Endodermal cell (in vitro differentiated cells): ENCODE data around the gene CD80. TPM values are rescaled to one million over a fixed set of nuclear protein-coding genes. Genes with fewer than 3 reads are reported as not detected.

Experiments used
- DNase-seq: peaks from one replicate; pipeline ENCODE4 v3.0.0-alpha.2; 2017
- H3K27ac ChIP-seq: 2 replicates; pipeline ENCODE4 v1.5.1; 2013; ENCODE audit warnings: mild to moderate bottlenecking, low read depth, low read length, moderate library complexity
- H3K27me3 ChIP-seq: 2 replicates; pipeline ENCODE4 v1.6.1; 2013; ENCODE audit warnings: mild to moderate bottlenecking, low read length, moderate library complexity; ENCODE audit not compliant: insufficient read depth, control insufficient read depth, poor library complexity, severe bottlenecking
- H3K36me3 ChIP-seq: 2 replicates; pipeline ENCODE4 v1.7.0; 2013; ENCODE audit warnings: mild to moderate bottlenecking, low read length, moderate library complexity; ENCODE audit not compliant: control insufficient read depth, insufficient read depth
- H3K4me1 ChIP-seq: one replicate; pipeline ENCODE4 v1.7.0; 2013; ENCODE audit warnings: low read length; ENCODE audit not compliant: control insufficient read depth, insufficient read depth
- H3K4me3 ChIP-seq: 2 replicates; pipeline ENCODE4 v1.5.1; 2013; ENCODE audit warnings: mild to moderate bottlenecking, low read length, moderate library complexity
- H3K9ac ChIP-seq: 2 replicates; pipeline ENCODE4 v1.6.1; 2013; ENCODE audit warnings: mild to moderate bottlenecking, low read length, moderate library complexity; ENCODE audit not compliant: poor library complexity, severe bottlenecking; ENCODE audit errors: extremely low read depth
- H3K9me3 ChIP-seq: 2 replicates; pipeline ENCODE4 v1.6.1; 2013; ENCODE audit warnings: mild to moderate bottlenecking, low read length, moderate library complexity; ENCODE audit not compliant: control insufficient read depth
- H3K27ac Mint-ChIP-seq: 2 replicates; pipeline ENCODE4 v1.8.0; 2020; ENCODE audit warnings: mixed read lengths
- H3K27me3 Mint-ChIP-seq: 2 replicates; pipeline ENCODE4 v1.8.0; 2021; ENCODE audit warnings: mild to moderate bottlenecking, mixed read lengths; ENCODE audit not compliant: insufficient read depth
- H3K36me3 Mint-ChIP-seq: 2 replicates; pipeline ENCODE4 v1.8.0; 2020; ENCODE audit warnings: low read depth, mixed read lengths
- H3K4me1 Mint-ChIP-seq: 2 replicates; pipeline ENCODE4 v1.8.0; 2020; ENCODE audit warnings: mixed read lengths
- H3K4me3 Mint-ChIP-seq: 2 replicates; pipeline ENCODE4 v1.8.0; 2020; ENCODE audit warnings: mild to moderate bottlenecking, moderate library complexity, mixed read lengths
- H3K9me3 Mint-ChIP-seq: 2 replicates; pipeline ENCODE4 v1.8.0; 2020; ENCODE audit warnings: mild to moderate bottlenecking, mixed read lengths
- WGBS, 2 experiments: methylation state at CpG; one replicate each; pipeline versions ENCODE4 v1.1.5 to v1.1.7; 2013; ENCODE audit warnings: missing lambda C conversion rate in 2 of 2, mixed read lengths in 1 of 2; ENCODE audit not compliant: insufficient coverage in 1 of 2, insufficient read length in 1 of 2; 5-methylcytosine and 5-hydroxymethylcytosine counted together
- total RNA-seq, 2 donors: library from RNA; stranded (reverse); fragmentation: NEBNext Ultra II Directional in 1 of 2; extraction: Animal tissue kit (Norgen Biotek cat#: 25700) in 1 of 2; gene quantifications; 2 replicates in 1 of 2; 3 replicates in 1 of 2; pipeline ENCODE4 v1.2.1, GENCODE V29; 2021
- TF ChIP-seq, protein P1 (sequence below): fragments of 200-600 bp; sonication (generic); conservative IDR thresholded peaks from 2 replicates; pipeline ENCODE4 v1.5.0; 2021; ENCODE audit warnings: antibody characterized with exemption, mild to moderate bottlenecking

CD80 gene
- total RNA-seq, 2 donors from 2014 or later = 2.2 to 2.5 TPM

DNA sequence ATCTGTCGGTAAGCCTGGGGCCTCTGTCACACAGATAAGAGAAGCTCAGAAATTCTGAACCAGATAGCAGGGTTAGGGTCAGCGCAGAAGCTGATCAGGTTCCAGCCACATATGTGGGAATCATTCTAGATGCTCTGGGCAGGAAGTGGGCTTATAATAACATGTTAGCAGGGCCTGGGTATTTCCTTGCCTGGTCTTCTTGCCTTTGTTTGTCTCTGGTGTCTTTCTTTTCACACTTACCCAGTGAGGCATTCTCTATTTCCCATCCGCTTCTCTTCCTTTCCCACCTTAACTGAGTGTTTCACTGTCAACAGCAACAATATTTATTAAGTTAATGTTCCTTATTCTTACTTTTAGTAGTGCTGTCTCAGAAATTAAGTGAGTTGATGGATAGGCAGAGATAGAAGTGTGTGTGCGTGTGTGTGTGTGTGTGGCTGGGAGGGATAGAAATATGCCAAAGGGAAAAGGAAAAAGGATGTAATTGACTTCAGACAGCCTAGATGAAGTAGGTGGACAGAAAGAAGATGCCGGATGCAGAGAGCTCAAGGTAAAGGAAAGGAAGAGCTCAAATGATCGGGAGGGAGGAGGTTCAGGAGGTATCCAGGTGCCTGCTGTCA, 40.3 kb upstream of the CD80 start:
- H3K27ac ChIP-seq = no peak overlapping the region
- H3K4me1 ChIP-seq = peaks cover 8% of the 10 kb centered on the region
- WGBS, 2 experiments = 93 to 94% methylated on average over 4 to 6 of the region's 6 CpGs
- H3K27me3 Mint-ChIP-seq = no peaks in the 10 kb centered on the region
- peaks cover 38% of the 10 kb centered on the region for H3K4me1 Mint-ChIP-seq
- H3K9ac ChIP-seq = no peak overlapping the region
- TF ChIP-seq, protein P1, sequence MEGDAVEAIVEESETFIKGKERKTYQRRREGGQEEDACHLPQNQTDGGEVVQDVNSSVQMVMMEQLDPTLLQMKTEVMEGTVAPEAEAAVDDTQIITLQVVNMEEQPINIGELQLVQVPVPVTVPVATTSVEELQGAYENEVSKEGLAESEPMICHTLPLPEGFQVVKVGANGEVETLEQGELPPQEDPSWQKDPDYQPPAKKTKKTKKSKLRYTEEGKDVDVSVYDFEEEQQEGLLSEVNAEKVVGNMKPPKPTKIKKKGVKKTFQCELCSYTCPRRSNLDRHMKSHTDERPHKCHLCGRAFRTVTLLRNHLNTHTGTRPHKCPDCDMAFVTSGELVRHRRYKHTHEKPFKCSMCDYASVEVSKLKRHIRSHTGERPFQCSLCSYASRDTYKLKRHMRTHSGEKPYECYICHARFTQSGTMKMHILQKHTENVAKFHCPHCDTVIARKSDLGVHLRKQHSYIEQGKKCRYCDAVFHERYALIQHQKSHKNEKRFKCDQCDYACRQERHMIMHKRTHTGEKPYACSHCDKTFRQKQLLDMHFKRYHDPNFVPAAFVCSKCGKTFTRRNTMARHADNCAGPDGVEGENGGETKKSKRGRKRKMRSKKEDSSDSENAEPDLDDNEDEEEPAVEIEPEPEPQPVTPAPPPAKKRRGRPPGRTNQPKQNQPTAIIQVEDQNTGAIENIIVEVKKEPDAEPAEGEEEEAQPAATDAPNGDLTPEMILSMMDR = no peak
- no peaks in the 10 kb centered on the region for H3K9me3 Mint-ChIP-seq
- no peak overlapping the region for H3K27ac Mint-ChIP-seq
- no peaks in the 10 kb centered on the region for H3K9me3 ChIP-seq
- H3K36me3 Mint-ChIP-seq = no peaks in the 10 kb centered on the region
- no peak overlapping the region for H3K4me3 Mint-ChIP-seq
- H3K4me3 ChIP-seq = no peak overlapping the region
- no peaks in the 10 kb centered on the region for H3K36me3 ChIP-seq
- no peak for DNase-seq
- H3K27me3 ChIP-seq = no peaks in the 10 kb centered on the region

DNA sequence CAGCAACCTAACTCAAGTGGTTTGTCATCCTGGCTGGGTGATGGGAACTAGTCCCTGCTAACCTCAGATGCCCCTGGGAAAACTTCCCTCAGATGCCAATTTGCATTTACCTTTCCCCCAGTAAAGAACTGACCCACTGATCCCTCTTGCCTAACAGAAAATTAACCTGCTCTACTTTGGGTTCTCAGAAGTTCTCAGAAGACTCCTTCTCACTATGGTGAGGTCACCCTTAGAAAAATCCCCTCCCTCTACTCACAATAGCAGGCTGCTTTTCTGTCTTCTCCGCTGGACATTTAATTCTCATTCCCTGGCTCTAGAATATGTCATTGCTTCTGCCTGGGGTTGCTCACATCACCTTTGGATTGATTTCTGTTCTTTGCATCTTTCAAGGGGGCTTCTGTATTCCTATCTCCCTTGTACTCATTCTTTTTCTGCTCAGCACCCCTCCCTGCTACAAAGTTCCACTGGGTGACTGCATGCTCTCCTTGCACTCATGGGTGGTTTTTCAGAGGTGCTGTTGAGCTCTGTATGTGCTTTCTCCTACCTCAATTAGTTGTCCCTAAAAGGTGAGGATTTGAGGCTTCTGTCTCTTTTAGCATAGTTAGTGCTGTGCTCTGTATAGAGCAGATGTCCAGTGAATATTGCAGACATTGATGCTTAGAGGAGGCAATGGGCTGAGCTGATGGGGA, 39.1 kb upstream of the CD80 start:
- Mint-ChIP-seq H3K36me3 (no peaks in the 10 kb centered on the region), H3K9me3 (no peaks in the 10 kb centered on the region), H3K27ac (no peak overlapping the region), H3K4me3 (no peak overlapping the region), H3K4me1 (peaks cover 38% of the 10 kb centered on the region), H3K27me3 (no peaks in the 10 kb centered on the region)
- no peaks in the 10 kb centered on the region for H3K9me3 ChIP-seq
- peaks cover 8% of the 10 kb centered on the region for H3K4me1 ChIP-seq
- H3K4me3 ChIP-seq = no peak overlapping the region
- WGBS, 2 experiments = 92 to 98% methylated on average over 1 of the region's 1 CpG
- H3K9ac ChIP-seq = no peak overlapping the region
- no peaks in the 10 kb centered on the region for H3K27me3 ChIP-seq
- H3K36me3 ChIP-seq = no peaks in the 10 kb centered on the region
- DNase-seq = no peak
- TF ChIP-seq, protein P1 = no peak
- no peak overlapping the region for H3K27ac ChIP-seq

DNA sequence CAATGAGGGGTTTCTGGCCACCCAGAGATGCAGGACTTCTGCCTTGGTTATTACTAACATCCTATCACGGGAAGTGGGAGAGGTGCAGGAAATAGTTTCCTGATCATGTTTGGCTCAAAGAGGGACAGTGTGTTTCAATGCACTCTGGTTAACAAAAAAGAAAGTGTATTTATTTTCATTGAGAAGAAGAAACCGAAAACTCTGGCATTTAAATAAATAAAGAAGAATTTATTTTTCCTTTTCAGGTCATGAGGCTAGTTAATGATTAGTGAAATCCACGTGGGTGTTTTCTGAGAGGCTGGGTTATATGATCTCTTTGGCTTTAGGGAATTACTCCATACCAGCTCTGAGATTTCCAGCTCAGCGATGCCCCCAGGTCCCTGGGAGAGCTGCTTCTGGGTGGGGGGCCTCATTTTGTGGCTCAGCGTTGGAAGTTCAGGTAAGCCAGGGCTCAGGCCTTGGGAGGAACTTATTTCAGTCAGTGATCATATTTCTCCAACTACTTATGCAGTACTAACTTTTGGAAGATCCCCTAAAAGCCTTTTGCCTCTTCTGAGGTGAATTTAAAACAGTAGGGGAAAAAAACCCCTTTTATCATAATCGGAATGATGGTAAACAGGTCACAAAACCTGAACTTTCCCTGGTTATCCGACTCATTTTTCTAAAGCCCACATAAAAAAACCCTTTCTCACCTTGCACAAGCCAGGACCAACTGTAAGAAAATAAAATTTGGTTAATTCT, 38.3 kb upstream of the CD80 start, which contains the start of gene PLA1A:
PLA1A (plus strand) TSS at position 338 of the 741 bp plus-strand sequence; CDS start at position 367, 29 bp downstream.
- no peak within 1 kb of the TSS for H3K27ac ChIP-seq
- H3K27me3 ChIP-seq = no peaks in the 10 kb centered on the region
- Mint-ChIP-seq H3K4me1 (peaks cover 33% of the 10 kb centered on the region), H3K9me3 (no peaks in the 10 kb centered on the region), H3K4me3 (no peak within 1 kb of the TSS), H3K27me3 (no peaks in the 10 kb centered on the region), H3K27ac (no peak within 1 kb of the TSS), H3K36me3 (no peaks in the 10 kb centered on the region)
- TF ChIP-seq, protein P1 = no peak
- no peak within 1 kb of the TSS for H3K9ac ChIP-seq
- H3K9me3 ChIP-seq = no peaks in the 10 kb centered on the region
- H3K4me1 ChIP-seq = peaks cover 8% of the 10 kb centered on the region
- no peak within 1 kb of the TSS for H3K4me3 ChIP-seq
- H3K36me3 ChIP-seq = no peaks in the 10 kb centered on the region
- 84 to 100% methylated on average over 1 to 7 of the region's 7 CpGs for WGBS, 2 experiments
- no peak for DNase-seq
